Ovary (tissue), 9 donors: ENCODE data around the gene VPS37B. TPM values are rescaled to one million over a fixed set of nuclear protein-coding genes. Genes with fewer than 3 reads are reported as not detected.

Experiments
- DNase-seq, 5 donors: peaks; one replicate each; pipeline ENCODE4 v3.0.0-alpha.2; 2019 to 2020
- H3K27ac ChIP-seq, 2 donors: fragments of 200-600 bp; one replicate each; pipeline versions ENCODE4 v1.5.1 to v1.8.0; 2019 to 2022
- H3K27me3 ChIP-seq: fragments of 200-600 bp; one replicate; pipeline ENCODE4 v1.8.0; 2022
- H3K36me3 ChIP-seq: fragments of 200-600 bp; sonication (generic); one replicate; pipeline ENCODE4 v1.5.1; 2019
- H3K4me1 ChIP-seq: one replicate; pipeline ENCODE4 v1.8.1; 2013; ENCODE audit warnings: mild to moderate bottlenecking, moderate library complexity; ENCODE audit not compliant: insufficient read depth
- H3K4me3 ChIP-seq: fragments of 200-600 bp; sonication (generic); one replicate; pipeline ENCODE4 v1.5.1; 2017
- H3K9me3 ChIP-seq, 2 donors: fragments of 200-600 bp in 1 of 2; sonication (generic) in 1 of 2; one replicate each; pipeline versions ENCODE4 v1.5.1 to v1.8.1; 2013 to 2019; ENCODE audit warnings: mild to moderate bottlenecking in 1 of 2, moderate library complexity in 1 of 2
- CTCF ChIP-seq, 3 donors: fragments of 450-650 bp in 2 of 3; fragments of 200-600 bp in 1 of 3; IDR thresholded peaks; one replicate each; pipeline versions ENCODE4 v1.5.1 to v1.8.0; 2016 to 2022; ENCODE audit warnings: antibody characterized with exemption in 3 of 3, mild to moderate bottlenecking in 1 of 3
- EP300 ChIP-seq: sonication (generic); formaldehyde crosslinking; IDR thresholded peaks from one replicate; pipeline ENCODE4 v1.6.1; 2017; ENCODE audit warnings: antibody characterized with exemption
- POLR2A ChIP-seq: fragments of 450-650 bp; IDR thresholded peaks from one replicate; pipeline ENCODE4 v1.6.1; 2017; ENCODE audit warnings: antibody characterized with exemption, mild to moderate bottlenecking, moderate library complexity
- WGBS, 3 donors: extraction: QIAGEN DNeasy Blood & Tissue Kit in 1 of 3; methylation state at CpG; one replicate each; pipeline versions ENCODE4 v1.1.5 to v1.1.7; 2013 to 2017; 5-methylcytosine and 5-hydroxymethylcytosine counted together
- intact Hi-C, 4 donors: fragments of 100-400 bp; cut with DNase I; formaldehyde crosslinking; loops; one replicate each; pipeline versions ENCODE4 v1.11.0 to v1.15.1; 2022 to 2023
- polyA plus RNA-seq, 2 donors: library from polyadenylated mRNA; stranded (reverse); fragments of 200-250 nt in 1 of 2; fragments of 350-450 nt in 1 of 2; fragmentation: Illumina TruSeq in 1 of 2; extraction: RNeasy Lipid Tissue Mini Kit (QIAGEN cat#74804) in 1 of 2; gene quantifications; one replicate each; pipeline ENCODE4 v1.2.3, GENCODE V29; 2013 to 2014
- total RNA-seq, 7 donors: library from RNA; depleted of rRNA in 2 of 7; stranded (reverse); fragments of >200 nt in 2 of 7; fragmentation: NEBNext Ultra II Directional in 3 of 7; extraction: Animal tissue kit (Norgen Biotek cat#: 25700) in 3 of 7; gene quantifications; one replicate each; pipeline versions ENCODE4 v1.1.0 to v1.2.4, GENCODE V29; 2016 to 2023
- donor health status: DM: no; HTN: no; CAD: no; lungs with moderate emphysema.
- donor health status: DM: no; HTN: no; CAD: no.
- donor health status: Bipolar disorder and iron deficiency.
- donor health status: DM: yes; HTN: yes; CAD: no.
- donor health status: DM: no; HTN: no; CAD: no.
- donor health status: DM: yes; HTN: yes; CAD: no.

The VPS37B gene
- total and polyA plus RNA-seq, 9 donors, result 9.5 to 44.3 (median 12.1) TPM

DNA sequence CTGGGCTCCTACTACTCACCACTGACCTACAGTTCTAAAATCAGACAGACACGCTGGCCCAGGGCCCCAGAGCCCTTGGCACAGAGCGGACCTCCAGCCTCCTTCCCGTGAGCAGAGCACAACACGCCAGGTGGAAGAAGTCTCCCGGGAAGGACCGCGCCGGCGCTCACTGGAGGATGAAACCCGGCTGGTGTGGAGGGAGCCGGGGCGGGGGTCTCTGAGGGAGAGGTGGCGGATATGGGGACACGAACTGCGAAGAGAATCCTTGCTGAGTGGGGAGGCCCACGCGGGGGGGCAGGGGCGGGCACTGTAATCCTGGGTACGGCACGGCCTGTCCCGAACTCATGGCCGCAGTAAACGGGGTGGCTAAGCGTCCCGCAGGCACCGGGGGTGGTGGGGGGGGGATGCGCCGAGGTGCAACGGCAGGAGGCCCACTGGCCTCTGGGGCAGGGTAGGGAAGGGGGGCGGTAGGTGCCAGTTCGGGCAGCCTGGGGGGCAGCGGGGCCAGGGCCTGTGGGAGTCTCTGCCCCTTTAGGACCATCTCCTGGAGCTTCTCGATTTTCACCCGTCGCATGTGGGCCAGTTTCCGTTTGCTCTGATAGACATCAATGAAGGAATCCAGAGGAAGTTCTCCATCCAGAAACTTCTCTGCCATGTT, 28.8 kb downstream of the VPS37B start:
- Histone ChIP-seq H3K27ac (no peak overlapping the region), H3K4me1 (peaks cover 12% of the 10 kb centered on the region), H3K36me3 (no peaks in the 10 kb centered on the region), H3K4me3 (no peak overlapping the region), H3K9me3 (no peaks in the 10 kb centered on the region), H3K27me3 (no peaks in the 10 kb centered on the region)
- TF ChIP-seq CTCF (IDR thresholded peaks at IDR 0.05) (no peak), POLR2A (no peak), EP300 (no peak)
- DNase-seq, result peak in 1 of 5 donors; percentile 28
- 88 to 91% (median 90%) methylated on average over 31 to 36 of the region's 36 CpGs for WGBS, 3 donors
- intact Hi-C loops, result loop anchor here in 2 of 4 donors (10.0 kb wide), 2 partner anchors 368 to 378 kb away; partner anchors contain the start of genes MPHOSPH9 (in 1 of the 2) and MTRFR (in 1 of the 2)

GRCh38 chr12:122866379-122866778, 29.5 kb downstream of the VPS37B start:
- DNase-seq, result peak in 2 of 5 donors; percentile 12 to 17

DNA sequence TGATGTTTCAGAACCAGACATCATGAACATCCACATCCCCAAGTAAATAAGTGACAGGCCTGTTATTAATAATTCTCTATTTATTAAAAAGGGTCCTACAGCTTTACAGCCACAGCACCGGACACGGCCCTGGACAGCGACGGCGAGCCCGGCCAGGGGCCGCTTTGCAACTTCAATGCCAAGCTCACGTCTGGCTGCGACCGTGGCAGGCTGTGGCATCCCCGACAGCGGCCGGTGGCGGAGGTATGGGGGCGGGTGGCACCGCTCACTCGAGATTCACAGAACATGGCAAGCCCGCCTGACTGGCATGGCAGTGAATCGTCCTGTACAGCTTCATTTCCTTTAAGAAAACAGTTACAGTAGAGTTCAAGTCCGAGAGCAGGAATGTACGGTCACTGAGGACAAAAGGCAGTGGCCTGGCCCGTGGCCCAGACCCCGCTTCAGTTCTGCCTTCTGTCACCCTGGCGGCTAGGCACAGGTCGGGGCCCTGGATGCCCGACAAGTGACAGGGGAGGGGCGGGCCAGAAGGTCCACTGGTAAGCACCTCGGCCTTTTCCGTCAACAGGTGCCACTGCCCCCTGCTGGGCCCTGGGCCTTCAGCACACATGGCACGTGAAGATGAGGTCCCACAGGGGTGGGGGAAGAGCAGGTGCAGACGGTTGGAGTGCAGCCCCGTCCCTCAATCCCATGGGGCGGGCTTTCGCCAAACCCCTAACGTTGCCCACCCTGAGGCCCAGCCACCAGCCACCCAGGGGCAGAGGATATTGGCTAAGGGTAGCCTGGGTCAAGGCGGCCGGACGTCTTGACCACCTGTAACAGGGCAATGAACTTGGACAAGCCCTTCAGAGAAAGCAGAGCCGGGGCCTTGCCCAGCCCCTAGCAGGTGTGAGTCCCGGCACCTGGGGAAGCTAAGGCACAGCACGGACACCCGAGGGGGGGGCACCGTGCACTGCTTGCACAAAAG, 30.4 kb downstream of the VPS37B start:
- 83 to 88% (median 87%) methylated on average over 41 to 43 of the region's 43 CpGs for WGBS, 3 donors
- no peaks in the 10 kb centered on the region for H3K27me3 ChIP-seq
- intact Hi-C loops, result loop anchor here in 2 of 4 donors (10.0 kb wide), 2 partner anchors 369 to 379 kb away; partner anchors contain the start of genes MPHOSPH9 (in 1 of the 2) and MTRFR (in 1 of the 2)
- DNase-seq, result peak in 3 of 5 donors; percentile 28 to 40 (median 38)
- H3K4me3 ChIP-seq, result no peak overlapping the region
- H3K4me1 ChIP-seq, result peaks cover 7% of the 10 kb centered on the region
- H3K9me3 ChIP-seq, result no peaks in the 10 kb centered on the region
- H3K36me3 ChIP-seq, result no peaks in the 10 kb centered on the region
- TF ChIP-seq CTCF (IDR thresholded peaks at IDR 0.05) (no peak), POLR2A (no peak), EP300 (no peak)
- no peak overlapping the region for H3K27ac ChIP-seq

More at GRCh38 chr12:122866379-122866778, 29.5 kb downstream of the VPS37B start:
- intact Hi-C loops, result loop anchor here in 2 of 4 donors (10.0 kb wide), 2 partner anchors 368 to 378 kb away; partner anchors contain the start of genes MPHOSPH9 (in 1 of the 2) and MTRFR (in 1 of the 2)
- no peak overlapping the region for H3K27ac ChIP-seq
- TF ChIP-seq EP300 (no peak), POLR2A (no peak), CTCF (IDR thresholded peaks at IDR 0.05) (no peak)
- H3K27me3 ChIP-seq, result no peaks in the 10 kb centered on the region
- no peak overlapping the region for H3K4me3 ChIP-seq
- H3K9me3 ChIP-seq, result no peaks in the 10 kb centered on the region
- no peaks in the 10 kb centered on the region for H3K36me3 ChIP-seq
- H3K4me1 ChIP-seq, result peaks cover 10% of the 10 kb centered on the region
- WGBS, 3 donors, result 91% methylated on average over 17 of the region's 17 CpGs

DNA sequence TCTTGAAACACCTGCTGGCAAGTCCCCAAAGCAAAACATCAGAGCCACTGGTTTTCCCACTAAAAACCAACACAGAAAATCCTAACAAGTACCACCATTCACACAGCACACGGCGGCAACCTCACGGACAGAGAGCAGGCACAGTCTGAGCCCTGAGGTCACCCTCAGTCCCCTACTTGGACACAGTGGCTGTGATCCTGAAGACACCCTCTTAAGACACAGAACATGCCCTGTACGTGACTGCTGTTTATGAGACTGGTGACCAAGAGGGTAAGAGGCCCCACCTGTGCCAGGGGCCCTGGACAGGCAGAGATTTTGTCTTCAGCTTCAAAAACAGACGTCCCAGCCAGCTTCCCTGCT, 31.1 kb downstream of the VPS37B start:
- H3K4me1 ChIP-seq, result peaks cover 7% of the 10 kb centered on the region
- peak in 1 of 5 donors; percentile 24 for DNase-seq
- 87 to 92% (median 89%) methylated on average over 5 of the region's 5 CpGs for WGBS, 3 donors
- intact Hi-C loops, result loop anchor here (5.0 to 10.0 kb wide), 5 partner anchors 82 to 380 kb away; partner anchors contain the start of genes MPHOSPH9 (in 1 of the 4) and MTRFR (in 1 of the 4)
- no peak for TF ChIP-seq POLR2A
- no peak for TF ChIP-seq EP300
- TF ChIP-seq CTCF (IDR thresholded peaks at IDR 0.05), result no peak
- no peaks in the 10 kb centered on the region for H3K9me3 ChIP-seq
- no peak overlapping the region for H3K27ac ChIP-seq
- H3K4me3 ChIP-seq, result no peak overlapping the region
- no peaks in the 10 kb centered on the region for H3K36me3 ChIP-seq
- H3K27me3 ChIP-seq, result no peaks in the 10 kb centered on the region
